ENCODE measurements around the gene IL2RA. TPM values are rescaled to one million over a fixed set of nuclear protein-coding genes. Genes with fewer than 3 reads are reported as not detected.
A peak's percentile ranks its signal among the peaks of the same experiment; 100 is the strongest.
"Not testable (repeated sequence)": the region's sequence is repeated elsewhere in the genome, so short reads cannot be mapped to it uniquely, and the experiment has no call there.

IL2RA gene
- not detected in 2 replicates for total RNA-seq
- long read RNA-seq = 0 reads

DNA sequence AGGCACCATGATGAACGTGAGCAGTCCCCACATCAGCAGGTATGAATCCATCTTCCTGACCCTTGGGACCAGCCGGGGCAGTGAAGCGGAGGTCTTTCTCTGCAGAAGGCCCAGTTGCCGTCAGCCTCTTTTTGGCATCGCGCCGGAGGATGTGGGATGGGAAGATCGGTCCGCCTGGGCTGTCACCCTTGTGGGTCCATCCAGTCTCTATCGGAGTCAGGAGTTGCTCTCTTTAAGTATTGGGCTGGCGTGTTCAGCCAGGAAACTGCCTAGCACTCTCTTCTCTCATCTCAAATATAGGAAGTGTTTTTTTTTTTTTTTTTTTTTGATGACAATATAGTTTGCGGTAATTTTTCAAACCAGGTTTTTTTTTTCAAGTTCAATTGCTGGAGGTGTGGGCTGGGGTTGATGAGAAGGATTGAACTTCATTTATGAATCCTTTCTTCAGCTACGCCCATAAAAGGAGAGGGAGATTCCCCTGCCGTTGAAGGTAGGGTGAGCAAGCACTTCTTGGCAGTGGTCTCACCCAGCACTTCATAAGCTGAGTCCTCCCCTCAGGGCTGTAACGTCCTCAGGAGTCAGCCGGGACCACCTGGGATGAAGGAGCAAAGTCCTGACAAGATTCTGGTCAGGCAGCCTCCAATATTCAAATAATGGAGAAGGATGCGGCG is at the start of gene IL2RA:
IL2RA (minus strand) TSS at position 267 of the 671 bp plus-strand sequence; CDS start at position 51, 216 bp downstream.
- Mint-ChIP-seq H3K36me3 (ENCODE audit: low read depth) (no peaks in the 10 kb centered on the region), H3K27ac (ENCODE audit: unreplicated experiment) (no peak within 1 kb of the TSS), H3K27me3 (ENCODE audit: low read depth) (peaks cover 25% of the 10 kb centered on the region), H3K4me1 (no peaks in the 10 kb centered on the region), H3K9me3 (no peaks in the 10 kb centered on the region), H3K4me3 (no peak within 1 kb of the TSS)
- DNase-seq (ENCODE audit: low read depth, low spot score) = no peak
- TF ChIP-seq CTCF (conservative IDR thresholded peaks at IDR 0.05) = no peak

- no peaks in the 10 kb centered on the region for H3K9me3 Mint-ChIP-seq
- no peak overlapping the region for H3K4me3 Mint-ChIP-seq
- H3K36me3 Mint-ChIP-seq (ENCODE audit: low read depth) = peaks cover 22% of the 10 kb centered on the region
- H3K4me1 Mint-ChIP-seq = no peaks in the 10 kb centered on the region
- no peak overlapping the region for H3K27ac Mint-ChIP-seq (ENCODE audit: unreplicated experiment)
- no peak for TF ChIP-seq CTCF (conservative IDR thresholded peaks at IDR 0.05)
- no peaks in the 10 kb centered on the region for H3K27me3 Mint-ChIP-seq (ENCODE audit: low read depth)
- no peak for DNase-seq (ENCODE audit: low read depth, low spot score)
Measured at GRCh38 chr10:6110136-6110535, 48.0 kb upstream of the IL2RA start.

DNA sequence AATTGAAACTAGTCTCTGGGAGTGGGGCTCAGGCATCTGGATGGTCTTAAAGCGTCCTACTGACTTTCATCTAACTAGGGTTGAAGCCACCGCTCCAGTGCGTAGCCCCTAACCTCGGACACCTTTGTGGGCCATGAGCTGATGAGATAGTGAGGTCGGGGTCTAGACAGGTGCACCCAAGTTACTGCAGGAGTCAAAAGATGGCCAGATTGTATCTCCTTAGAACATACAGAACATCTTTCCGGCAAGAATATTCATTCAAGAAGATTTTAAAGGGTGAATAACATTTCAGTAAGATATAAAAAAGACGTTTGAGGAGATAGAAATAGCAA is 47.2 kb upstream of the IL2RA start:
- peaks cover 20% of the 10 kb centered on the region for H3K36me3 Mint-ChIP-seq (ENCODE audit: low read depth)
- H3K4me3 Mint-ChIP-seq = no peak overlapping the region
- H3K27ac Mint-ChIP-seq (ENCODE audit: unreplicated experiment) = no peak overlapping the region

DNA sequence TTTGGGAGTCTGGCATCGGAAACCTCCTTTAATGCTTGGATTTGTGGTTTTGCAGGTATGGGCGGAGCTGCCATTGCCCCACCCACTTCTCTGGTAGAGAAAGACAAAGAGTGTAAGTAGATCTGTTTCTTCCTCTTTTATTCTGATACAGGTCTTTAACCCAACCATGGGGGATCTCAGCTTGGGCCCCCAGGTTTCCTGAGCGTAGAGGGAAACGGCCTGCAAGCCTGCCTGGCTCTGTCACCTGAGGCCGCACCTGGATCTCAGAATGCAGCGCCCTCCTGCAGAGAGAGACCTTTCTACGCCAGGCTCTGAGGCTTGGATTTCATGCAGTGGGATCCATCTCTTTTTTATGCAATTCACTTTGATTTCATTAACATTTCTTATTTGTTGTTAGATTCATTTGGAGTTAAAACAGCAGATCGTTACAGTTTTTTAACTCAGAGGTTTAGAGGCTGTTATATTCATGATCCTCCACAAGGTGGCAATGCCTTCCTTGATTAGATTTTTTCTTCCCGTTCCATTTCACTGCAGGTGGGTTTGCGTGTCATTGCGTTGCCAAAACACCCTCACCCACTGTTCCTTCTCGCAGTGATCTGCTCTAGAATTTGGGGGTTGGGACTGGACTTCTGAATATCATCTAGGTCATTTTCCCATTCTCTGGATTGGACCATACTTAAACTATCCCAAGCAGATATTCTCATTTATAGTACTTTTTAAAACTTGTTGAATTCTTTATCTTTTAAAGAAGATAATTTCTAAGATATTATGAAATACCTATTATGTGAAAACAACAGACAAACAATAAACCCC is 46.7 kb upstream of the IL2RA start:
- no peak overlapping the region for H3K27ac Mint-ChIP-seq (ENCODE audit: unreplicated experiment)
- no peak for DNase-seq (ENCODE audit: low read depth, low spot score)
- H3K9me3 Mint-ChIP-seq = no peaks in the 10 kb centered on the region
- no peaks in the 10 kb centered on the region for H3K27me3 Mint-ChIP-seq (ENCODE audit: low read depth)
- H3K4me3 Mint-ChIP-seq = no peak overlapping the region
- no peaks in the 10 kb centered on the region for H3K4me1 Mint-ChIP-seq
- peak; percentile 83 for TF ChIP-seq CTCF (conservative IDR thresholded peaks at IDR 0.05)
- peaks cover 16% of the 10 kb centered on the region for H3K36me3 Mint-ChIP-seq (ENCODE audit: low read depth)

More for the DNA sequence above, 47.2 kb upstream of the IL2RA start:
- Mint-ChIP-seq H3K4me1 (no peaks in the 10 kb centered on the region), H3K9me3 (no peaks in the 10 kb centered on the region), H3K27me3 (ENCODE audit: low read depth) (no peaks in the 10 kb centered on the region)
- no peak for TF ChIP-seq CTCF (conservative IDR thresholded peaks at IDR 0.05)
- DNase-seq (ENCODE audit: low read depth, low spot score) = no peak

DNA sequence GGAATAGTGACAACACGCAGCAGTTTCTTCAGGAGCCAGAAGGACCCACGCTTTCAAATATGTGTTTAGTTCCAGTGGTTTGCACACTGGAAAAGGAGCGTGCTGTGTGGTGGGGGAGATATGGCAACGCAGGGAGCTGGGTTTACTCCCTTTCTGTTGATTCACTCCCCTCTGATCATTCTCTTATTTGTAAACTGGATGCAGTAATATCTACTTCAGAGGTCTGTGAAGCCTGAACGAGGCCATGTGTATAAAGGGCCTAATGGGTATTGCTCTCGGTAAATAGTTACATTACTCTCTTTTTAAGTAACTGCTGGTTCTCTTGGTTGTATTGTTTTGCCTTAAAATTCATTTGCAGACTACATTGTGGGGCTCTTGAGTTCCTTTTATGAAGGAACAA is 45.9 kb upstream of the IL2RA start:
- Mint-ChIP-seq H3K27me3 (ENCODE audit: low read depth) (no peaks in the 10 kb centered on the region), H3K4me3 (no peak overlapping the region), H3K27ac (ENCODE audit: unreplicated experiment) (no peak overlapping the region), H3K36me3 (ENCODE audit: low read depth) (peaks cover 14% of the 10 kb centered on the region), H3K4me1 (no peaks in the 10 kb centered on the region), H3K9me3 (no peaks in the 10 kb centered on the region)
- no peak for DNase-seq (ENCODE audit: low read depth, low spot score)
- no peak for TF ChIP-seq CTCF (conservative IDR thresholded peaks at IDR 0.05)

- H3K27ac Mint-ChIP-seq (ENCODE audit: unreplicated experiment); DNase-seq (ENCODE audit: low read depth, low spot score); H3K27me3 Mint-ChIP-seq (ENCODE audit: low read depth); H3K4me1 Mint-ChIP-seq; H3K9me3 Mint-ChIP-seq; H3K4me3 Mint-ChIP-seq: not testable (repeated sequence)
- peaks cover 14% of the 10 kb centered on the region for H3K36me3 Mint-ChIP-seq (ENCODE audit: low read depth)
Measured at GRCh38 chr10:6107616-6108015, 45.4 kb upstream of the IL2RA start.
